HG03066 (cell line): ENCODE data around the gene LMBRD1.
"Not testable (repeated sequence)": the region's sequence is repeated elsewhere in the genome, so short reads cannot be mapped to it uniquely, and the experiment has no call there.

ENCODE experiments used
- ATAC-seq: cut with Tn5 transposase; IDR thresholded peaks from one replicate; pipeline ENCODE4 v1.9.1; 2021; ENCODE audit warnings: low read depth; ENCODE audit not compliant: unreplicated experiment

The LMBRD1 gene

GRCh38 chr6:69801225-69801624 is 4.4 kb upstream of the LMBRD1 start:
- no peak for ATAC-seq

GRCh38 chr6:69798796-69799195 is 2.0 kb upstream of the LMBRD1 start:
- not testable (repeated sequence) for ATAC-seq

- peak; percentile 25 for ATAC-seq
Measured at GRCh38 chr6:69796073-69796641, 653 bp downstream of the LMBRD1 start.

DNA sequence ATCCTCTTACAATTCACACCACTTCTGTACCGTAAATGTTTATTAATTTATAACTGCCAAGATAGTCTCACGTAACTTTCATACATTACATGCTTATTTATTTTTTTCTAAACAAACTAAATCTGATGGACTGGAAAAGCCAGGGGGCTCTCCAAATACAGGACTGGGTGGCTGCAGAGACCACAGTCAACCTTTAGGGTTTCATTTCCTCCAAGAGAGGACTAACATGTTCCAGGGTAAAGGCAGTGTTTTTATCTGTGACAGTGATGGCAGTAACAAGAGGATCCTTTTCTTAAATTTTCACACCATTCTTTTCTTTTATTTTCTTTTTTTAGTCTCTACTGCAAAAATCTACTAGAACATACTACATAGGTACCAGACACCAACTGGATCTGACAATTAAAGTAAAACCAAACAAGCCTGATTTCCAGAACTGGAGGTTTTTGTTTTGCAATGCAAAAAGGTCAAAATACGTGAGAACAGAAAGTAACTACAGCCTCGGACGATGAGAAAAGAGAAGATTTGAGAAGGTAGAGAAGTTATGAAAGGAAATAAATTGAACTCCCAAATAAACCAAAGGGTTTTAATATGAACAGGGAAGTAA is 1.2 kb downstream of the LMBRD1 start:
- peak; percentile 32 for ATAC-seq

GRCh38 chr6:69792292-69792691 is 4.5 kb downstream of the LMBRD1 start:
- no peak for ATAC-seq

DNA sequence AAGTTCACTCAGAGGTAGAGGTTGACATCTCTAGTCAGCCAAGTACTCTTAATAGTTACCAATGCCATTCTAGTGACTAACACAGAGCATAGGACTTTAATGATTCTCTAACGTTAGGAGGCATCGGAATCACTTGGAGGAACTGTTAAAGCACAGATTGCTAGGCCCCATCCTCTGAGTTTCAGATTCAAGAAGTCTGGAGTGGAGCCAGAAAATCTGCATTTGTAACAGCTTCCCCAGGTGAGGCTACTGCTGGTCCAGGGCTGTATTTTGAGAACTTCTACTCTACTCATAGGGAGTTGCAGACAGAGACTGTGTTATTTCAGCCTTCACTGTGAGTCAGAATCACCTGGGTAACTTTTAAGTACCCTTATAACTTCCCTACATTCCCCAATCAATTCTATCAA is 5.7 kb downstream of the LMBRD1 start:
- ATAC-seq = peak; percentile 43

GRCh38 chr6:69790629-69791028 is 6.2 kb downstream of the LMBRD1 start:
- no peak for ATAC-seq

DNA sequence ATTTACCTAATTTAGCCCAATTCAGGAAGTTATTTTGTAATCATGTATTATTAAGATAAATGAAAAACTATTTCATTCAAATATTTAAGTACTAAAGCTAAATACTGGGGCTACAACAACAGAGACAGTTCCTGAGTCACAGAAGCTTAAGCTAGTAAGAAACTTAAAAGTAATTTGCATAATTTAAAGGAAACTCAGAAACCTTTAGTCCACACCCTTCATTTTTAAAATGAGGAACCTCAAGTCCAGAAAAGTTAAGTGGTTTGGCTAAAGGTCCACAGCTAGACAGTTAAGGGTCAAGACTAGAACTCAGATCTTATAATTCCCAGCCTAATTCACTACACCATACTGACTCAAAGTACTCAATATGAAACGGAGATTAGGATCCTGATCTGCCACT is 7.2 kb downstream of the LMBRD1 start:
- peak; percentile 35 for ATAC-seq

GRCh38 chr6:69787436-69787835 is 9.4 kb downstream of the LMBRD1 start:
- ATAC-seq = not testable (repeated sequence)

GRCh38 chr6:69785697-69786096 is 11.1 kb downstream of the LMBRD1 start:
- ATAC-seq = no peak

GRCh38 chr6:69784595-69785377 is 12.0 kb downstream of the LMBRD1 start:
- ATAC-seq = peak; percentile 63

DNA sequence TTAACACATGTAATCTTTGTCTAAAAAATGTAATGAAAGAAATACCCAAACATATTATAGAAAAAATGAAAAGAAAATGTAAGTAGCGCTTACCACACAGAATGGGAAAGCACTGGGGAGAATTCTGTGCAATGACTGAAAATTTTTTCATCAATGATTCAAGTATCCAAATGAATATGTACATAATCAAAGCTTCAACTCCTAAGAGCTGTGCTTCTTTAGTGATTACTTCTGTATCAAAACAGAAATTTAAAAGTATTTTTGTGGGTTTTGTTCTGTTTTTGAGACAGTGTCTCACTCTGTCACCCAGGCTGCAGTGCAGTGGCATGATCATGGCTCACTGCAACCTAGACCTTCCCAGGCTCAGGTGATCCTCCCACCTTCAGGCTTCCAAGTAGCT is 13.7 kb downstream of the LMBRD1 start:
- ATAC-seq = no peak

- ATAC-seq = no peak
Measured at GRCh38 chr6:69780585-69781178, 16.1 kb downstream of the LMBRD1 start.

DNA sequence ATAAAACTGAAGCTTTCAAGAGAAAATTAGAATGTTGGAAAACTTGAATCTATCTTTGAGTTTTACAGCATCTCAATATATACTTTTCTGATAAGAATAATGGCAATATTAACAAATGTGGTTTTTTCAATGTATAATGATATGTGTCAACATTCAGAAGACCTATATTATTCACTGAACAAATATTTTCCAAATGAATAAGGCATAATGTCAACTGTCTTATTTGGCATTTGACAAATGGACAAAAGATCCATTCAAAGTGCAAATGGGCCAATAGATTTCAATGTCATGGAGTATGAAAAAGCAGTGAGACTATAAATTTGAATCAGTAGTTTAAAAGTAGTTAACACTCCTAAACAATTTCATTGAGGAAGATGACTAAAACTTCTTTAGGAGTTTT is 20.9 kb downstream of the LMBRD1 start:
- no peak for ATAC-seq

DNA sequence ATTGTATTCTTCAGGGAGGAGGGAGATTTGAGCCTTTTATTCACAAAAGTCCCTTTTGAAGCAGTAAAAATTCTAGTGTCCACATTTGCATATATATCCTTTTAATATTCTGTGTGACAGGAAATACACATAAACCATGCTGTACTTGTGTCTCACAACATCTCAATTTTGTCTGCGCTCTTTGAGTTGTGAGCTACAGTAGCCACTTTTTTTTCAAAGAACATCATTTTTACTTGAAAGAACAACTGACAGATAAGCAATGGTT is 21.3 kb downstream of the LMBRD1 start:
- ATAC-seq = no peak

DNA sequence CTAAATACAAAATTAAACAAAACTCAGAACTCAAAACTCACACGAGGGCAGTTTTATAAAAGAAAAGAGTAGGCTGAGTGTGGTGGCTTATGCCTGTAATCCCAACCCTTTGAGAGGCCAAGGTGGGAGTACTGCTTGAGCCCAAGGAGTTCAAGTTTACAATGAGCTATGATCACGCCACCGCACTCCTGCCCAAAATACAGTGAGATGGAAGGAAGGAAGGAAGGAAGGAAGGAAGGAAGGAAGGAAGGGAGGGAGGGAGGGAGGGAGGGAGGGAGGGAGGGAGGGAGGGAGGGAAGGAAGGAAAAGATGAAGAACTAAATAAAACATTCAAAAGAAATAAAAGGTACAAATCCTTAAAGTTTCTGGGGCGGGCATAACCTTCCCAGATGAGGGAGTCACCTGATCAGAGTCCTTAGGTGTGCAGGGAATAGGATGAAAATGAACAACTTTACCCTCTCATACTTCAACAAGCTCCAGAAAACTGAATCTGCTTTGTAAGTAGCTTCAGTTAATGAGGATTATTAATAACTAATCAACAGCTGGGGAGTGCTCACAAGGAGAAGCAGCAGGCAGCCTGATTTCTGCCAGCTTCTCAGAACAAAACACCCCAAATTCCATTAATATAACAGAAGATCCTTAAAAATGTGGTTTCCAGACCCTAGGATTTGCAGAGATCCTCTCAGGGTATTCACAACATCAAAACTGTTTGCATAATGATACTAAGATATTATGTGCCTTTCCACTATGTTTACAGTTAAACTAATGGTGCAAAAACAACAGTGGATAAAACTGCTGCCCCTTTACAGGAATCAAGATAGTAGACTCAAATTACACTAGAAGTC is 21.8 kb downstream of the LMBRD1 start:
- no peak for ATAC-seq

- no peak for ATAC-seq
Measured at GRCh38 chr6:69771158-69771906, 25.5 kb downstream of the LMBRD1 start.

DNA sequence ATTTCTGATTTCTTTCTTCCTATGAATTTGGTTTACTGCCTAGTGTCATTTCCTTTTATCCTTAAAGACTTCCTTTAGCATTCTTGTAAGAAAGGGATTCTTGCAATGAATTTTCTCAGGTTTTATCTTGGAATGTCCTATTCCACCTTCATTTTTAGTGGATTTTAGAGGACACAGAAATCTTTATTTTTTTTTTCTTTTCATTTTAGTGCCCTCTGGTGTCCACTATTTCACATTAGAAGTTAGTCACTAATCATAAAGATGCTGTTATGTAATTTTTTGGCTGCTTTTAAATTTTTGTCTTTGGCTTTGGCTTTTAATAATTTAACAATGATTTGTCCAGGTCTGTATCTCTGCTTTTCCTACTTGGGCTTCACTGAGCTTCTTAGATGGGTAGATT is 28.1 kb downstream of the LMBRD1 start:
- no peak for ATAC-seq

DNA sequence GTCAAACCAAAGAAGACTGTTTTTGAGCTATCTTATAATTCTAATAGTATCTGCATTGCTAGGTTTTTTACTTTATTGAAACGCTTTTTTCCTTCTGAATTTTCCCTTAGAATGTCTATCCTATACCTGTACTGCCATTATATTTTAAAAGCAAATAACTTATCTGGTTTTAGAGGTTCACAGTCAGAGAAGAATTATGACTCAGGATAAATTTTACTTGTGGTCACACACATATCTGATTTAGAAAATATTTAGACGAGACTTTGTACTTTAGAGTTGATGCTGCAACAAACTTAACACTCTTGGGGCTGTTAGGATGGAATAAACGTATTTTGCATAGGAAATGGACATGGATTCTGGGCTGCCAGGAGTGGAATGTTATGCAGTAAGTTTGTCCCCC is 33.0 kb downstream of the LMBRD1 start:
- ATAC-seq = no peak

DNA sequence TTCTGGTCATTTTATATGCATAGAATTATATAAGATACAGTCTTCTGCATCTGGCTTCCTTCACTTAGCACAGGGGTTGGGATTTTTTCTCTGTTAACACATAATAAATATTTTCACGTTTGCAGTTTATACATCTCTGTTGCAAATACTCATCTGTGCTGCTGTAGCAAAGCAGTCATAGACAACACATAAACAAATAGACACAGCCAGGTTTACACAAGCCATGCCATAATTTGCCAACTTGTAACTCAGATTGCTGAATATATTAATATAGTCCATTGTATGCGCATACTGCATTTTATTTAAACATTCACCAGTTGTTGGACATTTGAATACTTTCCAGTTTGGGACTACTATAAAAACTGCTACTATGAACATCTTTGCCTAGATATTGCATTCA is 35.0 kb downstream of the LMBRD1 start:
- ATAC-seq = no peak
